Transverse colon (tissue), 4 donors: ENCODE data around the gene FAM171A1. TPM values are rescaled to one million over a fixed set of nuclear protein-coding genes. Genes with fewer than 3 reads are reported as not detected.
A peak's percentile ranks its signal among the peaks of the same experiment; 100 is the strongest.

Experiments used
- DNase-seq: peaks from one replicate; pipeline ENCODE4 v3.0.0-alpha.2; 2019
- H3K27ac ChIP-seq, 4 donors: fragments of 200-600 bp; sonication (generic); 2 replicates each; pipeline ENCODE4 v1.5.1; 2016 to 2018; ENCODE audit warnings: inconsistent platforms in 4 of 4
- H3K27me3 ChIP-seq: fragments of 200-600 bp; sonication (generic); 2 replicates; pipeline ENCODE4 v1.5.1; 2017; ENCODE audit warnings: inconsistent platforms
- H3K36me3 ChIP-seq, 4 donors: fragments of 200-600 bp; sonication (generic); 2 replicates each; pipeline ENCODE4 v1.5.1; 2017 to 2019; ENCODE audit warnings: inconsistent platforms in 4 of 4
- H3K4me1 ChIP-seq, 4 donors: fragments of 200-600 bp; sonication (generic); 2 replicates each; pipeline ENCODE4 v1.5.1; 2017 to 2020; ENCODE audit warnings: inconsistent platforms in 4 of 4
- H3K4me3 ChIP-seq, 4 donors: fragments of 200-600 bp; sonication (generic); 1 replicate in 1 of 4; 2 replicates in 3 of 4; pipeline versions ENCODE4 v1.5.1 to v1.6.1; 2017 to 2019; ENCODE audit warnings: inconsistent platforms in 4 of 4
- H3K9me3 ChIP-seq, 2 donors: fragments of 200-600 bp; sonication (generic); 2 replicates each; pipeline ENCODE4 v1.5.1; 2017 to 2019; ENCODE audit warnings: inconsistent platforms in 2 of 2
- CTCF ChIP-seq, 5 experiments: fragments of 200-600 bp in 3 of 5; fragments of 450-650 bp in 2 of 5; sonication (generic) in 3 of 5; IDR thresholded peaks; 1 replicate in 2 of 5; 2 replicates in 3 of 5; pipeline ENCODE4 v1.5.1; 2016 to 2017; ENCODE audit warnings: antibody characterized with exemption in 5 of 5, inconsistent platforms in 3 of 5, mild to moderate bottlenecking in 2 of 5, moderate library complexity in 1 of 5
- EP300 ChIP-seq: sonication (generic); formaldehyde crosslinking; IDR thresholded peaks from one replicate; pipeline ENCODE4 v1.6.1; 2017; ENCODE audit warnings: antibody characterized with exemption, low read depth
- POLR2A ChIP-seq: fragments of 450-650 bp; IDR thresholded peaks from one replicate; pipeline ENCODE4 v1.6.1; 2016; ENCODE audit warnings: antibody characterized with exemption, mild to moderate bottlenecking, moderate library complexity
- POLR2AphosphoS5 ChIP-seq, 3 donors: sonication (generic); formaldehyde crosslinking; IDR thresholded peaks; one replicate each; pipeline ENCODE4 v1.6.1; 2016; ENCODE audit warnings: antibody characterized with exemption in 3 of 3
- WGBS, 2 donors: methylation state at CpG; one replicate each; pipeline ENCODE4 v1.1.5; 2018; ENCODE audit warnings: low coverage in 1 of 2; 5-methylcytosine and 5-hydroxymethylcytosine counted together
- in situ Hi-C, 4 donors: fragments of 200-750 bp; cut with MboI; loops; one replicate each; pipeline versions ENCODE4 v1.15.0 to v1.15.1; 2017; ENCODE audit warnings: low sequenced_read_pairs in 3 of 4, low pct_ligation_motif_present in 1 of 4, low pct_unique_long_range_greater_than_20kb in 1 of 4
- intact Hi-C: fragments of 100-400 bp; cut with DNase I; formaldehyde crosslinking; loops from one replicate; pipeline ENCODE4 v1.15.1; 2023; ENCODE audit warnings: low total_unique reads
- total RNA-seq, 4 donors: library from RNA; depleted of rRNA; stranded (reverse); fragments of >200 nt; gene quantifications; one replicate each; pipeline ENCODE4 v1.1.0, GENCODE V29; 2016

FAM171A1 gene
- total RNA-seq, 4 donors from 2014 or later = 29.2 to 42.2 (median 38.2) TPM

GRCh38 chr10:15387021-15387420 is 15.9 kb upstream of the FAM171A1 start:
- TF ChIP-seq POLR2A = no peak
- no peak for TF ChIP-seq POLR2AphosphoS5 (IDR thresholded peaks at IDR 0.05)
- no peak for TF ChIP-seq CTCF (IDR thresholded peaks at IDR 0.05)
- no peak for TF ChIP-seq EP300
- Histone ChIP-seq H3K27me3 (no peaks in the 10 kb centered on the region), H3K27ac (no peak overlapping the region), H3K4me1 (peaks cover 0 to 19% (median 0%) of the 10 kb centered on the region in 4 donors), H3K36me3 (no peaks in the 10 kb centered on the region), H3K9me3 (no peaks in the 10 kb centered on the region), H3K4me3 (no peak overlapping the region)
- 64 to 68% methylated on average over 4 to 5 of the region's 5 CpGs for WGBS, 2 donors
- in situ Hi-C loops = loop anchor here in 1 of 4 donors (25.0 kb wide), 1 partner anchor 175 kb away; no protein-coding TSS in a partner anchor
- intact Hi-C loops = no loop called here
- no peak for DNase-seq

- TF ChIP-seq EP300 (no peak), POLR2AphosphoS5 (IDR thresholded peaks at IDR 0.05) (no peak), POLR2A (no peak), CTCF (IDR thresholded peaks at IDR 0.05) (no peak)
- WGBS, 2 donors = 59 to 62% methylated on average over 14 to 17 of the region's 17 CpGs
- in situ Hi-C loops (loop anchor here in 1 of 4 donors (25.0 kb wide), 1 partner anchor 174 kb away; no protein-coding TSS in a partner anchor), intact Hi-C loops (no loop called here)
- Histone ChIP-seq H3K9me3 (no peaks in the 10 kb centered on the region), H3K4me3 (no peak overlapping the region), H3K4me1 (peaks cover 0 to 12% (median 0%) of the 10 kb centered on the region in 4 donors), H3K27ac (peak overlapping the region in 2 of 4 donors; percentile 24 to 31), H3K36me3 (no peaks in the 10 kb centered on the region), H3K27me3 (no peaks in the 10 kb centered on the region)
- no peak for DNase-seq
Measured at GRCh38 chr10:15385552-15386455, 14.7 kb upstream of the FAM171A1 start.

GRCh38 chr10:15381420-15381819 is 10.3 kb upstream of the FAM171A1 start:
- intact Hi-C loops = no loop called here
- DNase-seq = no peak

GRCh38 chr10:15379078-15379477 is 8.0 kb upstream of the FAM171A1 start:
- DNase-seq = no peak
- intact Hi-C loops = no loop called here
- TF ChIP-seq POLR2A = no peak
- TF ChIP-seq CTCF (IDR thresholded peaks at IDR 0.05) = no peak
- no peak for TF ChIP-seq POLR2AphosphoS5 (IDR thresholded peaks at IDR 0.05)
- TF ChIP-seq EP300 = no peak
- Histone ChIP-seq H3K36me3 (no peaks in the 10 kb centered on the region), H3K4me3 (no peak overlapping the region), H3K9me3 (no peaks in the 10 kb centered on the region), H3K27me3 (no peaks in the 10 kb centered on the region), H3K4me1 (peaks cover 0 to 6% (median 0%) of the 10 kb centered on the region in 4 donors), H3K27ac (no peak overlapping the region)
- in situ Hi-C loops = loop anchor here in 2 of 4 donors (10.0 to 25.0 kb wide), 3 partner anchors 114 to 167 kb away; no protein-coding TSS in a partner anchor
- 84 to 90% methylated on average over 4 to 5 of the region's 5 CpGs for WGBS, 2 donors

More at GRCh38 chr10:15381420-15381819, 10.3 kb upstream of the FAM171A1 start:
- Histone ChIP-seq H3K4me1 (peaks cover 0 to 12% (median 0%) of the 10 kb centered on the region in 4 donors), H3K9me3 (no peaks in the 10 kb centered on the region), H3K27ac (no peak overlapping the region), H3K27me3 (no peaks in the 10 kb centered on the region), H3K36me3 (no peaks in the 10 kb centered on the region), H3K4me3 (no peak overlapping the region)
- TF ChIP-seq POLR2AphosphoS5 (IDR thresholded peaks at IDR 0.05) = no peak
- no peak for TF ChIP-seq POLR2A
- 43% methylated on average over 4 of the region's 4 CpGs; no CpG with 5 or more reads in 1 of the 2 donors for WGBS, 2 donors
- in situ Hi-C loops = loop anchor here in 1 of 4 donors (25.0 kb wide), 1 partner anchor 169 kb away; no protein-coding TSS in a partner anchor
